CD4-positive, alpha-beta T cell (primary cell): ENCODE results near the gene ZNF185. TPM values are rescaled to one million over a fixed set of nuclear protein-coding genes. Genes with fewer than 3 reads are reported as not detected.
"Not testable (repeated sequence)": the region's sequence is repeated elsewhere in the genome, so short reads cannot be mapped to it uniquely, and the experiment has no call there.

Source experiments
- ATAC-seq: fragments of 200-7000 bp; cut with Tn5 transposase; one replicate; pipeline ENCODE4 v1.10.0; 2022; ENCODE audit warnings: mild to moderate bottlenecking; ENCODE audit not compliant: poor library complexity
- CTCF ChIA-PET: fragments of 350-600 bp; sonication (Branson Sonifier 250); formaldehyde crosslinking; loops from one replicate; lab custom pipeline; 2021; ENCODE audit warnings: antibody characterized with exemption, inconsistent platforms; lab: Charles Lee
- POLR2A ChIA-PET: fragments of 350-600 bp; sonication (Branson Sonifier 250); formaldehyde crosslinking; loops from one replicate; lab custom pipeline; 2021; ENCODE audit warnings: antibody characterized with exemption, inconsistent platforms; lab: Charles Lee
- DNase-seq, 14 experiments: peaks; one replicate each; pipeline ENCODE4 v3.0.0-alpha.2; 2013 to 2020; ENCODE audit warnings: mixed read lengths in 2 of 14
- H3K27ac ChIP-seq, 2 donors: one replicate each; pipeline versions ENCODE4 v1.5.1 to v1.7.0; 2013; ENCODE audit warnings: low read length in 2 of 2, low read depth in 1 of 2, mild to moderate bottlenecking in 1 of 2
- H3K27me3 ChIP-seq, 2 experiments: 1 replicate in 1 of 2; 2 replicates in 1 of 2; pipeline versions ENCODE4 v1.6.1 to v1.7.0; 2013; ENCODE audit warnings: low read length in 2 of 2, control low read depth in 1 of 2, mild to moderate bottlenecking in 1 of 2, moderate library complexity in 1 of 2; ENCODE audit not compliant: insufficient read depth in 2 of 2, control insufficient read depth in 1 of 2
- H3K36me3 ChIP-seq: one replicate; pipeline ENCODE4 v1.6.1; 2013; ENCODE audit warnings: low read length, control low read depth; ENCODE audit not compliant: insufficient read depth
- H3K4me1 ChIP-seq: one replicate; pipeline ENCODE4 v1.6.1; 2013; ENCODE audit warnings: low read length, control low read depth; ENCODE audit not compliant: insufficient read depth
- H3K4me3 ChIP-seq: one replicate; pipeline ENCODE4 v1.5.1; 2013; ENCODE audit warnings: mild to moderate bottlenecking, low read length, moderate library complexity
- H3K9me3 ChIP-seq, 2 experiments: 1 replicate in 1 of 2; 2 replicates in 1 of 2; pipeline versions ENCODE4 v1.6.1 to v1.7.0; 2013; ENCODE audit warnings: low read length in 2 of 2, mild to moderate bottlenecking in 2 of 2, control low read depth in 1 of 2, moderate library complexity in 1 of 2; ENCODE audit not compliant: control insufficient read depth in 1 of 2, insufficient read depth in 1 of 2
- H3K27ac Mint-ChIP-seq: one replicate; pipeline ENCODE4 v1.8.0; 2020; ENCODE audit warnings: mixed read lengths
- H3K27me3 Mint-ChIP-seq: one replicate; pipeline ENCODE4 v1.8.0; 2021; ENCODE audit warnings: mixed read lengths
- H3K36me3 Mint-ChIP-seq: one replicate; pipeline ENCODE4 v1.8.0; 2021; ENCODE audit warnings: low read depth, mixed read lengths
- H3K4me1 Mint-ChIP-seq: one replicate; pipeline ENCODE4 v1.8.0; 2021; ENCODE audit warnings: low read depth, mixed read lengths
- H3K4me3 Mint-ChIP-seq: one replicate; pipeline ENCODE4 v1.8.0; 2020; ENCODE audit warnings: mild to moderate bottlenecking, mixed read lengths
- H3K9me3 Mint-ChIP-seq: one replicate; pipeline ENCODE4 v1.8.0; 2020; ENCODE audit warnings: mixed read lengths
- intact Hi-C, 2 experiments: fragments of 100-400 bp; cut with DNase I in 1 of 2; cut with micrococcal nuclease in 1 of 2; formaldehyde crosslinking; loops; one replicate each; pipeline versions ENCODE4 v1.15.1 to v1.9.0; 2023 to 2025; cut with DNase I, micrococcal nuclease
- total RNA-seq, 174 experiments: library from RNA in 2 of 174; stranded (reverse) in 2 of 174; gene quantifications; one replicate each; pipeline ENCODE4 v1.2.3 and lab custom pipeline; 2021 to 2026
- TF ChIP-seq, protein P1 (sequence below): fragments of 200-600 bp; IDR thresholded peaks from one replicate; pipeline ENCODE4 v1.8.0; 2022; ENCODE audit warnings: antibody characterized with exemption, mild to moderate bottlenecking

ZNF185 gene
- total RNA-seq, 2 experiments from 2014 or later = 1.4 to 1.5 TPM

DNA sequence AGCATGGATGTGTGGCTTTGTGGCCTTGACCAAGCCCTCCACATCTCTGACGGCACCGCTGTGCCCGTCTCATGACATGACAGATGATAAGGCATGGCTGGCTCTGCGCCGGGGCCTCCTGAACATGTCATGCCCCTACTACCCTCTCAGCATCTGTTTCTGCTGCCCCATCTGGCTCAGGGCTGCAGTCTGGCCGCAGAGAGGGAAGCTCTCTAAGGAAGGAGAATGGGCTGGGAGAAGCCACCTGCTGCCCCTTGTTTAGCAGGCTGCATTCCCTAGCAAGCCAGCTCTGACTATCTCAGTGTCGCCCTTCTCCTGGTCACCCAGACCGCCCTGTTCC, 7.2 kb downstream of the ZNF185 start:
- Mint-ChIP-seq H3K36me3 (no peaks in the 10 kb centered on the region), H3K27ac (no peak overlapping the region), H3K9me3 (no peaks in the 10 kb centered on the region)

DNA sequence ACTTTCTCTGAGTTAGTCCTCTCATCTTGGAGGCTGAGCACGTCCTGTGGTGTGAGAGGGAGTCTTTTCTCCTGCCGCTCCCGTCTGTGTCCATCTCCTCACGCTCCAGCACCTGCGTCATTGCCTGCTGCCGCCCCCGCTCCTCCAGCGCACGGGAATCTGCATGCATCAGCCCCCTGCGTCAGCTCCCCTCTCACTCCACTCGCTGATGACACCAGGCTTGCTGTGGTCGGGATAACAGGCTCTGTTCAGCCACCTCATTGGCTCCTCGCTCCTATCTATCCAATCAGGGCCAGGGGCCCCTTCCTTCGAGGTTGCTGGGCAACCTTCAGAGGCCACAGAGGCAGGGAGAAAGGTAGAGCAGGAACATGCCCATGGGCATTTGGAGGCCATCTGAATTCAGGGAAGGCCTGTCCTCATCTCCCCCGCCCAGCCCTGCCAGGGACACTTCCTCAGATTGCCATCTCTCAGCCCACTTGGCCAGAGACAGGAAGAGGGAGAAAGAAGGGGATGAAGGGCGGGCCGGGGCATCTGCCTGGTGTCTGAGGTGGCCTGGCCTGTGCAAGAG, 9.3 kb downstream of the ZNF185 start:
- ATAC-seq (no peak), DNase-seq (no peak)
- no peaks in the 10 kb centered on the region for H3K9me3 ChIP-seq
- Mint-ChIP-seq H3K27ac (no peak overlapping the region), H3K36me3 (no peaks in the 10 kb centered on the region), H3K4me1 (no peaks in the 10 kb centered on the region), H3K27me3 (peaks cover 4% of the 10 kb centered on the region), H3K4me3 (no peak overlapping the region), H3K9me3 (no peaks in the 10 kb centered on the region)
- no peak overlapping the region for H3K27ac ChIP-seq
- ChIA-PET POLR2A (no interaction called here), CTCF (no interaction called here)
- H3K4me3 ChIP-seq = no peak overlapping the region
- H3K36me3 ChIP-seq = no peaks in the 10 kb centered on the region
- peaks cover 2 to 5% of the 10 kb centered on the region in 2 experiments for H3K27me3 ChIP-seq
- intact Hi-C loops = no loop called here
- TF ChIP-seq, protein P1, sequence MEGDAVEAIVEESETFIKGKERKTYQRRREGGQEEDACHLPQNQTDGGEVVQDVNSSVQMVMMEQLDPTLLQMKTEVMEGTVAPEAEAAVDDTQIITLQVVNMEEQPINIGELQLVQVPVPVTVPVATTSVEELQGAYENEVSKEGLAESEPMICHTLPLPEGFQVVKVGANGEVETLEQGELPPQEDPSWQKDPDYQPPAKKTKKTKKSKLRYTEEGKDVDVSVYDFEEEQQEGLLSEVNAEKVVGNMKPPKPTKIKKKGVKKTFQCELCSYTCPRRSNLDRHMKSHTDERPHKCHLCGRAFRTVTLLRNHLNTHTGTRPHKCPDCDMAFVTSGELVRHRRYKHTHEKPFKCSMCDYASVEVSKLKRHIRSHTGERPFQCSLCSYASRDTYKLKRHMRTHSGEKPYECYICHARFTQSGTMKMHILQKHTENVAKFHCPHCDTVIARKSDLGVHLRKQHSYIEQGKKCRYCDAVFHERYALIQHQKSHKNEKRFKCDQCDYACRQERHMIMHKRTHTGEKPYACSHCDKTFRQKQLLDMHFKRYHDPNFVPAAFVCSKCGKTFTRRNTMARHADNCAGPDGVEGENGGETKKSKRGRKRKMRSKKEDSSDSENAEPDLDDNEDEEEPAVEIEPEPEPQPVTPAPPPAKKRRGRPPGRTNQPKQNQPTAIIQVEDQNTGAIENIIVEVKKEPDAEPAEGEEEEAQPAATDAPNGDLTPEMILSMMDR = no peak
- H3K4me1 ChIP-seq = peaks cover 6% of the 10 kb centered on the region

More for the DNA sequence above, 7.2 kb downstream of the ZNF185 start:
- H3K4me3 ChIP-seq = no peak overlapping the region
- DNase-seq (no peak), ATAC-seq (no peak)
- intact Hi-C loops = no loop called here
- POLR2A ChIA-PET = no interaction called here
- H3K27me3 Mint-ChIP-seq = peaks cover 7% of the 10 kb centered on the region
- H3K27me3 ChIP-seq = peaks cover 2 to 5% of the 10 kb centered on the region in 2 experiments
- no peak overlapping the region for H3K27ac ChIP-seq
- H3K4me3 Mint-ChIP-seq = no peak overlapping the region
- H3K4me1 ChIP-seq = peaks cover 6% of the 10 kb centered on the region
- no peaks in the 10 kb centered on the region for H3K9me3 ChIP-seq
- TF ChIP-seq, protein P1 = no peak
- no peaks in the 10 kb centered on the region for H3K4me1 Mint-ChIP-seq
- CTCF ChIA-PET = no interaction called here
- H3K36me3 ChIP-seq = no peaks in the 10 kb centered on the region

DNA sequence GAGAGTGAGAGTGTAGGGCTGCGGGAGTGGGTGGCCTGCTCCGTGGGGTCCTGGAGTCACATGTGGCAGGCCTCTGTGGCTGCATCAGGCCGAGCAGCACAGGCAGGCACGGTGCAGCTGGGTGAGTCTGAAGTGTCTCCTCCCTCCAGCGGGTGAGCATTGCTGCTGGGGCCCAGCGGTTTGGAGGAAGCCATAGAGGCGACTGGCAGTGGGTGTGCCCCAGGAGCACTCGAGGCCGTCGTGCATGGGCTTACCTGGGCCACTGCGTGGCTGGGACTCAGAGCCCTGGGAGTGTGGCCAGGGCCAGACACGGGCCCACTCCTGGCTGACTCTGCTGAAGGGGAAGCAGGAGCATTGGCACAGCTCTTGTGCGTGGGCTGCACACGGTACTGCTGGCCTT, 10.6 kb downstream of the ZNF185 start:
- Histone ChIP-seq H3K27ac (no peak overlapping the region), H3K4me1 (peaks cover 6% of the 10 kb centered on the region), H3K27me3 (peaks cover 0 to 2% of the 10 kb centered on the region in 2 experiments), H3K4me3 (no peak overlapping the region), H3K9me3 (no peaks in the 10 kb centered on the region), H3K36me3 (no peaks in the 10 kb centered on the region)
- Mint-ChIP-seq H3K27me3 (peaks cover 4% of the 10 kb centered on the region), H3K27ac (no peak overlapping the region), H3K9me3 (no peaks in the 10 kb centered on the region), H3K4me3 (no peak overlapping the region), H3K36me3 (no peaks in the 10 kb centered on the region), H3K4me1 (no peaks in the 10 kb centered on the region)
- ATAC-seq = no peak
- intact Hi-C loops = no loop called here
- ChIA-PET CTCF (no interaction called here), POLR2A (no interaction called here)
- DNase-seq = no peak
- TF ChIP-seq, protein P1 = no peak

DNA sequence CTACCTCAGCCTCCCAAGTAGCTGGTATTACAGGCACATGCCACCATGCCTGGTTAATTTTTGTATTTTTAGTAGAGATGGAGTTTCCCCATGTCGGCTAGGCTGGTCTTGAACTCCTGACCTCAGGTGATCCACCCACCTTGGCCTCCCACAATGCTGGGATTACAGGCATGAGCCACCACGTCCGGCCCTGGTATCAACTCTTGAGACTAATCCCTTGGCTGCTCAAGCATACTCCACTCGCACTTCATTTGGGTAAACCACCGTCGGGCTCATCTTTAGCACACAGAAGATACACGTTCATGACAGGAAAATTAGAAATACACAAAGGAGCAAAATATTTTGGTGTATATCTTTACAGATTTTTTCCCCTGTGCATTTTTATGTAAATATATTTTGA, 12.2 kb downstream of the ZNF185 start:
- CTCF ChIA-PET, intact Hi-C loops, H3K4me1 ChIP-seq, H3K27me3 ChIP-seq, H3K27ac Mint-ChIP-seq, H3K4me3 ChIP-seq, H3K36me3 Mint-ChIP-seq, H3K27ac ChIP-seq, POLR2A ChIA-PET, ATAC-seq, H3K4me1 Mint-ChIP-seq, H3K9me3 ChIP-seq, H3K9me3 Mint-ChIP-seq, H3K27me3 Mint-ChIP-seq, H3K36me3 ChIP-seq, DNase-seq, H3K4me3 Mint-ChIP-seq: not testable (repeated sequence)
